Central memory CD8-positive, alpha-beta T cell (primary cell): ENCODE measurements around the gene PATL2.

Source experiments
- ATAC-seq: fragments of 150-1000 bp; cut with Tn5 transposase; replicated peaks from 2 replicates; pipeline ENCODE4 v1.10.0; 2022; ENCODE audit warnings: mild to moderate bottlenecking, moderate FRiP score, moderate number of reproducible peaks; ENCODE audit not compliant: poor library complexity, severe bottlenecking; ENCODE audit errors: extremely low read depth
- DNase-seq, 2 donors: peaks; one replicate each; pipeline ENCODE4 v3.0.0; 2021; ENCODE audit warnings: low spot score in 2 of 2
- H3K27ac Mint-ChIP-seq: one replicate; pipeline ENCODE4 v1.8.0; 2022; ENCODE audit warnings: low read depth, mild to moderate bottlenecking, moderate library complexity, mixed read lengths
- H3K27me3 Mint-ChIP-seq: one replicate; pipeline ENCODE4 v1.8.0; 2022; ENCODE audit warnings: mixed read lengths
- H3K36me3 Mint-ChIP-seq: one replicate; pipeline ENCODE4 v1.8.0; 2022; ENCODE audit warnings: mild to moderate bottlenecking, moderate library complexity, mixed read lengths; ENCODE audit not compliant: insufficient read depth
- H3K4me1 Mint-ChIP-seq: one replicate; pipeline ENCODE4 v1.8.0; 2022; ENCODE audit warnings: mixed read lengths
- H3K4me3 Mint-ChIP-seq: one replicate; pipeline ENCODE4 v1.8.0; 2022; ENCODE audit warnings: mild to moderate bottlenecking, moderate library complexity, mixed read lengths
- H3K9me3 Mint-ChIP-seq: one replicate; pipeline ENCODE4 v1.8.0; 2022; ENCODE audit warnings: mixed read lengths

PATL2 gene

GRCh38 chr15:44666210-44667038, 44.7 kb downstream of the PATL2 start:
- Mint-ChIP-seq H3K27ac (peak overlapping the region; percentile 87), H3K4me3 (peak overlapping the region; percentile 73), H3K36me3 (peaks cover 34% of the 10 kb centered on the region), H3K4me1 (peaks cover 63% of the 10 kb centered on the region), H3K27me3 (no peaks in the 10 kb centered on the region), H3K9me3 (no peaks in the 10 kb centered on the region)
- ATAC-seq (no peak), DNase-seq (no peak)

DNA sequence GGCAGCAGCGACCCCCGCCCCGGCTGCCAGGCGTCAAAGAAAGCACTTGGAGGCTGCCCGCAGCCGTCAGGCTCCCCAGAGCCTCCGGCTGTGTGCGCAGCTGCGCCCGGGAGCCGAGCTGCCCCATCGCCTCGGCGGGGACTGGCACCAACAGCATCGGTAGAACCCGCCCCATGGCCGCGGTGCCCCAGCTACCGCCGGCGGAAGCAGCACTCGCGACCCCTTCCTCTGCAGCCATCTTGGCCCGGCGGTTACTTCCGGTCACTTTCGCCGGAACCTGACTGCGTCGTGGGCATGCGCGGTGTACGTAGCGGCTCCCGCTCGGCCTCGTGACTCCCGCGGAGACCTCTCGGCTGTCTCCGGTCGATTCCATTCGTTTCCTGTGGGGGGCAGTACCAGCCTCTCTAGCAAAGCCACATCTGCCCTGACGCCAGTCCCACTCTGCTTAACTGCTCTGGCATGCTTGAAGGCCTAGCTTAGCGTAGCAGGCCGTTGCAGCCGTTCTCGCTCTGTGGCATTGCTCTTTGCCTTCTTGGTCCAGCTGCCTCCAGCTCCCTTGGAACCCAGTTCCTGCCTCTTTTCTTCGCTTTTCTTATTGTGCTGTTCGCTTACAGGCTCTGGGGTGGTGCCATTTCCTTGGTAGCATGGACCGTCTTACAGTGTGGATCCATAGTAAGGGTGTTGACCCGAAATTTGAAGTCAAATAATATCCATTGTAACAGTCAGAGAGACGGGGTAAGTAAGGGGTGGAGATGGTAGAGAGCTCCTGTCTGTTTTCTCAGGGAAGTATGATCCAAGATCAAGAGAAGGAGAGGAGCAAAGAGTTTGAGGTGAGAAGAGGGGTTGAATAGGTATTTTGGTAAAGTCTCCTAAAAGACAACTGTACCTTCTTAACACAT, 47.5 kb downstream of the PATL2 start, which contains the start of gene SPG11:
Gene SPG11 (minus strand): TSS at position 253 of the 899 bp plus-strand sequence. CDS start 15 bp downstream, at position 238.
- DNase-seq (peak; percentile 88 to 95), ATAC-seq (peak; percentile 82)
- Mint-ChIP-seq H3K4me1 (peaks cover 53% of the 10 kb centered on the region), H3K4me3 (peak within 1 kb of the TSS; percentile 95), H3K36me3 (peaks cover 41% of the 10 kb centered on the region), H3K27ac (peak within 1 kb of the TSS; percentile 87), H3K27me3 (no peaks in the 10 kb centered on the region), H3K9me3 (no peaks in the 10 kb centered on the region)

- Mint-ChIP-seq H3K27ac (peak overlapping the region; percentile 87), H3K9me3 (no peaks in the 10 kb centered on the region), H3K27me3 (no peaks in the 10 kb centered on the region), H3K36me3 (peaks cover 42% of the 10 kb centered on the region), H3K4me3 (peak overlapping the region; percentile 95), H3K4me1 (peaks cover 48% of the 10 kb centered on the region)
- DNase-seq = peak; percentile 77 to 85
- peak; percentile 78 for ATAC-seq
Measured at GRCh38 chr15:44662478-44663409, 48.4 kb downstream of the PATL2 start.

DNA sequence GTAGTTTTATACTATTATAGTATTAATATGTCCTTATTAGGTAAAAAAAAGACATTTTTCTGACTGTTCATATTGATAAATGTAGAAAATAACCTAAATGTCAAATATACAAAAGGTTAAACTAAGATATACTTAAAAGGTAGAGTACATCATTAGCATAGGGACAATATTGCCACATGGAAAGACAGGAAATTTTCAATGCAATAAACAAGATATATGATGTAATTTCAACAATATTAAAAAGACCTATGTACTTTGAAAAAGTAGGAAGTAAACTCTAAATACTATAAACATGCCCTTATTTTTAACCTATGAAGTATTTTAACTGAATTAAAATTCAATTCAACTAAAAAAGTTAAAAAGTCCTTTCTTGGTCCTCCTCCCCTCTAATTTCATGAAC, 49.5 kb downstream of the PATL2 start:
- ATAC-seq (no peak), DNase-seq (no peak)
- Mint-ChIP-seq H3K4me3 (peak overlapping the region; percentile 95), H3K9me3 (no peaks in the 10 kb centered on the region), H3K36me3 (peaks cover 41% of the 10 kb centered on the region), H3K27ac (peak overlapping the region; percentile 87), H3K4me1 (peaks cover 39% of the 10 kb centered on the region), H3K27me3 (no peaks in the 10 kb centered on the region)

DNA sequence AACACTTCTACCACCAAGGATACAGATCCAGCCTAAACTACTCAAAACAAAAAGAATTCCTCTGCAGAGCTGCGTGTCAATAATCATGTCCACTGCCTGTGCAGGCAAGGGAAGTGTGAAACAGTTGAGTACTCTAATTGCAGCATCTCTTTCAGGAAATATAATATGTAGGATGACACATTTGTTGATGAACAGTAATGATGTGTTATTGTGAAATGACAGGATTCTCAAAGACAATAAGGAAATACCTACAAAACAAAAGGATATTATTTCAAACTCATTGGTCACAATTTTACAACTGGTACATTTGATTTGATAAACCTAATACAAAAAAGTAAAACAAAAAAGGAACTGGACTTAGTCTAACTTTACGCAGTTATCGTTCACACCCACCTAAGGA, 52.1 kb downstream of the PATL2 start:
- H3K36me3 Mint-ChIP-seq = peaks cover 51% of the 10 kb centered on the region
- no peaks in the 10 kb centered on the region for H3K9me3 Mint-ChIP-seq
- H3K4me3 Mint-ChIP-seq = no peak overlapping the region
- no peaks in the 10 kb centered on the region for H3K27me3 Mint-ChIP-seq
- H3K27ac Mint-ChIP-seq = peak overlapping the region; percentile 22
- DNase-seq = no peak
- H3K4me1 Mint-ChIP-seq = peaks cover 33% of the 10 kb centered on the region
- ATAC-seq = no peak

DNA sequence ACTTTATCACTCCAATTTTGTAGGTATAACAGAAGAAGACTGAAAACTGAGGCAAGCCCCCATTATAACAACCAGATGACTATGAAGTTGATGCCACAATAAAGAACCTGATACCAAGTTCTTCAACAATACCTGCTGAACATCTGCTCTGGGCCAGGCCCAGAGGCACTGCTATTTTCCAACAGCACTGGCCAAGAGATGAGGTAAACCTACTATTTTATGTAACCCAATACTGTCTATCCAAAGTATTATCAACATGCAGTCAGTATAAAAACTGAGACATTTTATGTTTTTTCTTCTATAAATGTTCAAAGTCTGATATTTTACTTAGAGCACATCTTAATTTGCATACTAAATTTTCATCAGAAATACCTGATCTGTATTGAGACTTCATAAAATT, 53.7 kb downstream of the PATL2 start:
- Mint-ChIP-seq H3K4me1 (peaks cover 32% of the 10 kb centered on the region), H3K36me3 (peaks cover 40% of the 10 kb centered on the region), H3K27ac (no peak overlapping the region), H3K27me3 (no peaks in the 10 kb centered on the region), H3K4me3 (no peak overlapping the region), H3K9me3 (no peaks in the 10 kb centered on the region)
- no peak for ATAC-seq
- DNase-seq = no peak

DNA sequence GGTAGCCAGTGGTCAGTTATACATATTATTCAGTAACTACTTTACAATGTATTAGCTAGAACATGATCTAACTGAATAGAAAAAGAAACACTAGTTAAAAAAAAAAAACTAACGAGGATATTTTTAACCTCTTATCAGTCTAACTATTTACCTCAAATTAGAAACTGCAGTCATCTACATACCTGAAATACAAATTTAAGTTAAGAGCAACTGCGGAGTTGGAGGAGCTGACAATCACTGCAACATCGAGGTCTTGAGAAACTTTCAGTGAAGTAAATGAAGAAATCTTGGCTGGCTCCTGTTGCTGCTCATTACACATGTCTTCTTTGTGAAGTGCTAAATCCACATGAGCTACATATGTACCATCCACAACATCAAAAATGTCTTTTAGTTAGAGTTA, 54.2 kb downstream of the PATL2 start:
- H3K4me1 Mint-ChIP-seq = peaks cover 30% of the 10 kb centered on the region
- H3K27me3 Mint-ChIP-seq = no peaks in the 10 kb centered on the region
- no peaks in the 10 kb centered on the region for H3K9me3 Mint-ChIP-seq
- no peak overlapping the region for H3K4me3 Mint-ChIP-seq
- H3K36me3 Mint-ChIP-seq = peaks cover 43% of the 10 kb centered on the region
- no peak overlapping the region for H3K27ac Mint-ChIP-seq
- DNase-seq (no peak), ATAC-seq (no peak)

GRCh38 chr15:44656298-44656697, 54.8 kb downstream of the PATL2 start:
- H3K9me3 Mint-ChIP-seq = no peaks in the 10 kb centered on the region
- H3K27me3 Mint-ChIP-seq = no peaks in the 10 kb centered on the region
- no peak for DNase-seq
- H3K27ac Mint-ChIP-seq = peak overlapping the region; percentile 2
- H3K4me1 Mint-ChIP-seq = peaks cover 33% of the 10 kb centered on the region
- H3K4me3 Mint-ChIP-seq = no peak overlapping the region
- ATAC-seq = no peak
- peaks cover 46% of the 10 kb centered on the region for H3K36me3 Mint-ChIP-seq

DNA sequence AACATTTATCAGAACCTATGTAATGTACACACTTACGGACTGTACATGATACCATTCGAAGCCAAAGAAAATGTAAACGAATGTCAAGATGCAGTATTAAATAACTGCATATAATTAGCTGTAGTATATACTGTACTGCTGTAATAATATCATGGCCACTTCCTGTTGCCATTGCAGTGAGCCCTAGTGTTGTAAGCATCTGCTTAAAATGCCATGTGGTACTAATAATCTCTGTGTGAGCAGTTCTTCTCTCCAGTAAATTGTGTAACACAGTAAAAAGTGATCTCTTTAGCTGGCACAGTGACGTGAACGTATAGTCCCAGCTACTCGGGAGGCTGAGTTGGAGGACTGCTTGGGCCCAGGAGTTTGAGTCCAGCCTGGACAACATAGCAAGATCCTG, 56.3 kb downstream of the PATL2 start:
- Mint-ChIP-seq H3K27ac (no peak overlapping the region), H3K4me3 (no peak overlapping the region), H3K9me3 (no peaks in the 10 kb centered on the region), H3K27me3 (no peaks in the 10 kb centered on the region), H3K36me3 (peaks cover 51% of the 10 kb centered on the region), H3K4me1 (peaks cover 39% of the 10 kb centered on the region)
- DNase-seq (no peak), ATAC-seq (no peak)

- H3K27ac Mint-ChIP-seq = peak overlapping the region; percentile 44
- H3K9me3 Mint-ChIP-seq = peaks cover 8% of the 10 kb centered on the region
- peaks cover 60% of the 10 kb centered on the region for H3K4me1 Mint-ChIP-seq
- no peak for DNase-seq
- no peaks in the 10 kb centered on the region for H3K27me3 Mint-ChIP-seq
- H3K4me3 Mint-ChIP-seq = no peak overlapping the region
- ATAC-seq = no peak
- peaks cover 40% of the 10 kb centered on the region for H3K36me3 Mint-ChIP-seq
Measured at GRCh38 chr15:44647637-44648036, 63.5 kb downstream of the PATL2 start.

DNA sequence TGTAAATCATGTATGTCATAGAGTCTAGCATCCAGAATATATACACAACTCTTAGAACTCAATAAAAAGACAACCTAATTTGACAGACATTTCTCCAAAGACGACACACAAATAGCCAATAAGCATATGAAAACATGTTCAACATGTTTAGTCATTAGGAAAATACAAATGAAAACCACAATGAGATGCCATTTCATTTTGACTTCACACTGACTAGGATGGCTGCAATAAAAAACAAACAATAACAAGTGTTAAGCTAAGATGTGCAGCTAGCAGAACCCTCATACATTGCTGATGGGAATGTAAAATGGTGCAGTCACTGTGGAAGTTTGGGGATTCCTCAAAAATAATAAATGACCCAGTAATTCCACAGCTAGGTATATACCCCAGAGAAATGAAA, 64.1 kb downstream of the PATL2 start:
- H3K27me3 Mint-ChIP-seq = no peaks in the 10 kb centered on the region
- no peak for ATAC-seq
- peak overlapping the region; percentile 3 for H3K27ac Mint-ChIP-seq
- DNase-seq = no peak
- H3K4me3 Mint-ChIP-seq = no peak overlapping the region
- H3K36me3 Mint-ChIP-seq = peaks cover 38% of the 10 kb centered on the region
- peaks cover 8% of the 10 kb centered on the region for H3K9me3 Mint-ChIP-seq
- H3K4me1 Mint-ChIP-seq = peaks cover 60% of the 10 kb centered on the region

DNA sequence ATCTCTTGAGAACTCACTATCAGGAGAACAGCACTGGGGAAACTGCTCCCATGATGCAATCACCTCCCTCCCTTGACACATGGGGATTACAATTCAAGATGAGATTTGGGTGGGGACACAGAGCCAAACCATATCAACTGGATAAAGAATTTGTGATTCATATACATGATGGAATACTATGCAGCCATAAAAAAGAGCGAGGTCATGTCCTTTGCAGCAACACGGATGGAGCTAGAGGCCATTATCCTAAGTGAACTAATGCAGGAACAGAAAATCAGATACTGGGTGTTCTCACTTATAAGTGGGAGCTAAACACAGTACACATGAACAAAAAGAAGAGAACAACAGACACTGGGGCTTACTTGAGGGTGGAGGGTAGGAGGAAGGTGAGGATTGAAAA, 64.7 kb downstream of the PATL2 start:
- Mint-ChIP-seq H3K9me3 (peaks cover 8% of the 10 kb centered on the region), H3K36me3 (peaks cover 36% of the 10 kb centered on the region), H3K27me3 (no peaks in the 10 kb centered on the region), H3K27ac (peak overlapping the region; percentile 3), H3K4me3 (no peak overlapping the region), H3K4me1 (peaks cover 58% of the 10 kb centered on the region)
- DNase-seq (no peak), ATAC-seq (no peak)
